HG03139 (cell line): ENCODE results near the gene NR4A2.
A peak's percentile ranks its signal among the peaks of the same experiment; 100 is the strongest.
"Not testable (repeated sequence)": the region's sequence is repeated elsewhere in the genome, so short reads cannot be mapped to it uniquely, and the experiment has no call there.

Experiments used
- ATAC-seq: cut with Tn5 transposase; IDR thresholded peaks from one replicate; pipeline ENCODE4 v1.9.1; 2021; ENCODE audit not compliant: unreplicated experiment

NR4A2 gene

GRCh38 chr2:156322686-156323231 lies 9.8 kb downstream of the NR4A2 start:
- ATAC-seq, result peak; percentile 20

GRCh38 chr2:156322051-156322685 lies 10.4 kb downstream of the NR4A2 start:
- peak; percentile 58 for ATAC-seq

GRCh38 chr2:156321243-156321904 lies 11.1 kb downstream of the NR4A2 start:
- ATAC-seq, result no peak

DNA sequence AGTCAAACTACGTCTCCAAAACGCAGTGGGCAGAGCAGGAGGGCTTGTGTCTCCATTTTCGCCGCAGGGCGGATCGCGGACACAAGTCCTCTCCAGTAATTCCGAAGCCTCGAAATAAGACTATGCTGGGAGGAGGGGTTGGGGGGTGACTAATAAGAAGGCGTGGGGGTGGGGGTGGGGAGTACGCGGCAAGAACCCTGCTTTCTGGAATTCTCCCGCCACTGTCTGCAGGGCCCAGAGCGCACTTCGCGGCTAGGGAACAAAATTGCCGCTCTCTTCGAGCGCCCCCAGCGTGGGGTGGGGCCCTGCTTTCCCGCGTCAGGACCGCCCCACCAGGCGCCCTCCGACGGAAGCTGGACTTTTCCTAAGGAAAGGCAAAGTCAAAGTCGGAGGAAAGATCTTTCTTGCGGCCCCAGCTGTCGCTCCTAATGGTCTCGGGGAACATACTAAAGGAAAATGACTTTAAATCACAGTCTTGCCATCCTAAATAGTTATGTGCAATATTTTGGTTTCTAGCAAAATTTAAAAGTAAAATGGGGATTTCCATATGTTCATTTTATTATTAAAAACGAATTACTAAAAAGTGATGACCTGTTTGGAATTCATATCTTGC lies 11.9 kb downstream of the NR4A2 start:
- no peak for ATAC-seq

GRCh38 chr2:156319811-156320485 lies 12.6 kb downstream of the NR4A2 start:
- no peak for ATAC-seq

DNA sequence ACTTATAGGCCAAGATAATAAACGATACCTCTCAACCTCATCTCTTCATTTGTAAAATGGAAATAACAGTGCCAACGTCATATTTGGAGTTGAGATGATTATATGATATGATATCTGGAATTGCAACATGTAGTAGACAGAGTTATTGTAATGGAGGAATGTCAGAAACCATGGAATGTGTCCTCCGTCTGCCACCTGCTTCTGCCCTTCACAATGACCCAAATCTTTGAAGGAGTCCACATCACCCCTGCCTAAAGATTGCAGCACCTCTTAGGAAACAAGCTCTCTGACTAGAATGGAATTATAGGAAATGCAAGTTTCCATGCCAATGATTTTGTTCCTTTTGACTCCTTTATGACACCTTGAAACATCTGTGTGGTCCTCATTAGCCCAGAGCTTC lies 14.9 kb downstream of the NR4A2 start:
- no peak for ATAC-seq

- no peak for ATAC-seq
These were observed 20.5 kb downstream of the NR4A2 start for GRCh38 chr2:156311976-156312375.

DNA sequence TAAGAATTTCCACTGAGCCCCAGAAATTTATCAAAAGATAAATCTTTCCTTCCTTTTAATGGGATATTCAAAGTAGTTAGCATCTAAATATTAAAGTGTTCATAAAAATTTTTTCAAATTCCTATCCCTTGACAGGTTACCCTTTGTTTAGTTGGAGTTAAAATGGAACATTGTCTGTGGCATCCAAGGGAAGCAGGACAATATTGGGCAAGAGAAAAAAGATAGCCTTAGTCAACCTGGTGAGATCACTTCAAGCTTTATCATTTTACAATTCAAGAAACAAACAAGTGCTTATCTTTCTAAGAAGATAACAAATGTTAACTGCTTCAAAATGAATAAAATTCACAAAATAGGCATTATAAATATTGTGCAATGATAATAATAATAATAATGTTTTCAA lies 21.7 kb downstream of the NR4A2 start:
- no peak for ATAC-seq

- no peak for ATAC-seq
These were observed 22.6 kb downstream of the NR4A2 start for GRCh38 chr2:156309917-156310316.

- peak; percentile 65 for ATAC-seq
These were observed 23.4 kb downstream of the NR4A2 start for GRCh38 chr2:156309167-156309566.

GRCh38 chr2:156306821-156307220 lies 25.7 kb downstream of the NR4A2 start:
- no peak for ATAC-seq

DNA sequence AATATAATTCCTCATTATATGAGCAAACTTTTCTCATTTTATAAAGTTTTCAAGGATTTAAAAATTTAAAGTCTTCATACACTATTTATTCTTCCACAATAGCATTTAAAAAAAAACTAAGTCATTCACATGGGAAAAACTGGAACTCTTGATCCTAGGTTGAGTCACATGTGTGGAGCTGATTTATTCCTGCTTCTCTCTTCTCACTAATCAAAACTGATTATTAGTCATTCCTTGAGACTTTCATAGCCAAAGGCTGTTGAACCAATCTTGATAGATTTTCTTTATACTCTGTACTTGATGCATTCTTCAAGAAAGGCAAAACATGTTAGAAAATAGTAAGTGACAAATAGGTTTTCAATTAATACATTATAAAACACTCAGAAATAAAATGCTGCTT lies 27.4 kb downstream of the NR4A2 start:
- ATAC-seq, result no peak

DNA sequence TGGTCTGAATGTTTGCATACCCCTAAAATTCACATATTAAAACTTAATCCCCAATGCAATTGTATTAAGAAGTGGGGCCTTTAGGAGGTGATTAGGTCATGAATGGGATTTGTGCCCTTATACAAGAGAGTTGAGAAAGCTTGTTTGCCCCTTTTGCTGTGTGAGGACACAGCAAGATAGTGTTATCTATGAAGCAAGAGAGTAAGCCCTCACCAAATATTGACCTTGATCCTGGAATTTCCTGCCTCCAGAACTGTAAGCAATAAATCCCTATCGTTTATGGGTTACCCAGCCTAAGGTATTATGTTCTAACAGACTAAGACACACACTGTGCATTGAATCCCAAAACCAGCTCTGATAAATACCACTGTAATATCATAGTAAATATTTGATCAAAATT lies 32.2 kb downstream of the NR4A2 start:
- ATAC-seq, result no peak

- ATAC-seq, result no peak
These were observed 37.5 kb downstream of the NR4A2 start for GRCh38 chr2:156294945-156295580.

DNA sequence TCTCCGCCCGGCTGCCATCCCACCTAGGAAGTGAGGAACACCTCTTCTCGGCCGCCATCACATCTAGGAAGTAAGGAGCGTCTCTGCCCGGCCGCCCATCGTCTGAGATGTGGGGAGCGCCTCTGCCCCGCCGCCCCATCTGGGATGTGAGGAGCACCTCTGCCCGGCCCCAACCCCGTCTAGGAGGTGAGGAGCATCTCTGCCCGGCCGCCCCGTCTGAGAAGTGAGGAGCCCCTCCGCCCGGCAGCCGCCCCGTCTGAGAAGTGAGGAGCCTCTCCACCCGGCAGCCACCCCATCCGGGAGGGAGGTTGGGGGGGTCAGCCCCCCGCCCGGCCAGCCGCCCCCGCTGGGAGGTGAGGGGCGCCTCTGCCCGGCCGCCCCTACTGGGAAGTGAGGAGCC lies 39.1 kb downstream of the NR4A2 start:
- not testable (repeated sequence) for ATAC-seq

- ATAC-seq, result no peak
These were observed 52.9 kb downstream of the NR4A2 start for GRCh38 chr2:156279446-156280150.
